Left ventricle myocardium inferior (tissue), 1 donor: ENCODE measurements around the gene PAQR6. TPM values are rescaled to one million over a fixed set of nuclear protein-coding genes. Genes with fewer than 3 reads are reported as not detected.

Experiments used
- DNase-seq: peaks from one replicate; pipeline ENCODE4 v3.0.0-alpha.2; 2020
- H3K27ac ChIP-seq: fragments of 200-600 bp; replicated peaks from 2 replicates; pipeline ENCODE4 v1.8.0; 2021
- H3K27me3 ChIP-seq: fragments of 200-600 bp; 2 replicates; pipeline ENCODE4 v1.8.0; 2021; ENCODE audit warnings: low read depth
- H3K36me3 ChIP-seq: fragments of 200-600 bp; 2 replicates; pipeline ENCODE4 v1.8.0; 2021
- H3K4me1 ChIP-seq: fragments of 200-600 bp; 2 replicates; pipeline ENCODE4 v1.8.0; 2021
- H3K4me3 ChIP-seq: fragments of 200-600 bp; 2 replicates; pipeline ENCODE4 v1.8.0; 2021; ENCODE audit warnings: mild to moderate bottlenecking, moderate library complexity
- H3K9me3 ChIP-seq: fragments of 200-600 bp; replicated peaks from 2 replicates; pipeline ENCODE4 v1.8.0; 2021
- intact Hi-C: fragments of 100-400 bp; cut with micrococcal nuclease; formaldehyde crosslinking; loops from one replicate; pipeline ENCODE4 v1.11.0; 2022
- total RNA-seq: library from RNA; stranded (reverse); fragmentation: NEBNext Ultra II Directional; extraction: Animal tissue kit (Norgen Biotek cat#: 25700); gene quantifications from one replicate; pipeline ENCODE4 v1.2.1, GENCODE V29; 2021
- TF ChIP-seq, protein P1 (sequence below): fragments of 200-600 bp; IDR thresholded peaks from 2 replicates; pipeline ENCODE4 v1.8.0; 2021; ENCODE audit warnings: antibody characterized with exemption, mild to moderate bottlenecking, borderline replicate concordance
- donor health status: DM: no; HTN: yes; CAD: no; lungs with severe emphysema.

Gene PAQR6
- total RNA-seq, 1 donor from 2014 or later, result 0.47 TPM

DNA sequence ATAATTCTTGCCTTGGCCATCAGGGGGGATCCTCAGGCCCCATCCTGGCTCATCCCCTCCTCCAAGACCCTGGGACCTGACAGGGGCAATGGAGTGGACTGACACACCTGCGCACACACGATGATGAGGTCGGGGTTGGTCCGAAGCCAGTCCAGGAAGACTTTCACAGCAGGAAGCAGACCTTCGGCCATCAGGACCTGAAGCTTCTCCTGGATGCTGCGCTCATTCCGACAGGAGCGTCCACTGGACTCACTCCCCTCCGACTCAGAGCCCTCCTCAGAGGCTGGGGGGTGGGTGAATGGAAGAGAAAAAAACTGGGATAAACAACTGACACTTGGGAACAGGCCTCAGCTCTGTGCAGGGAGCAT is 15.4 kb upstream of the PAQR6 start:
- no peaks in the 10 kb centered on the region for H3K9me3 ChIP-seq
- no peak overlapping the region for H3K27ac ChIP-seq
- intact Hi-C loops, result no loop called here
- H3K4me3 ChIP-seq, result no peak overlapping the region
- peaks cover 97% of the 10 kb centered on the region for H3K36me3 ChIP-seq
- H3K27me3 ChIP-seq, result no peaks in the 10 kb centered on the region
- DNase-seq, result no peak
- H3K4me1 ChIP-seq, result no peaks in the 10 kb centered on the region
- TF ChIP-seq, protein P1, sequence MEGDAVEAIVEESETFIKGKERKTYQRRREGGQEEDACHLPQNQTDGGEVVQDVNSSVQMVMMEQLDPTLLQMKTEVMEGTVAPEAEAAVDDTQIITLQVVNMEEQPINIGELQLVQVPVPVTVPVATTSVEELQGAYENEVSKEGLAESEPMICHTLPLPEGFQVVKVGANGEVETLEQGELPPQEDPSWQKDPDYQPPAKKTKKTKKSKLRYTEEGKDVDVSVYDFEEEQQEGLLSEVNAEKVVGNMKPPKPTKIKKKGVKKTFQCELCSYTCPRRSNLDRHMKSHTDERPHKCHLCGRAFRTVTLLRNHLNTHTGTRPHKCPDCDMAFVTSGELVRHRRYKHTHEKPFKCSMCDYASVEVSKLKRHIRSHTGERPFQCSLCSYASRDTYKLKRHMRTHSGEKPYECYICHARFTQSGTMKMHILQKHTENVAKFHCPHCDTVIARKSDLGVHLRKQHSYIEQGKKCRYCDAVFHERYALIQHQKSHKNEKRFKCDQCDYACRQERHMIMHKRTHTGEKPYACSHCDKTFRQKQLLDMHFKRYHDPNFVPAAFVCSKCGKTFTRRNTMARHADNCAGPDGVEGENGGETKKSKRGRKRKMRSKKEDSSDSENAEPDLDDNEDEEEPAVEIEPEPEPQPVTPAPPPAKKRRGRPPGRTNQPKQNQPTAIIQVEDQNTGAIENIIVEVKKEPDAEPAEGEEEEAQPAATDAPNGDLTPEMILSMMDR, result no peak

DNA sequence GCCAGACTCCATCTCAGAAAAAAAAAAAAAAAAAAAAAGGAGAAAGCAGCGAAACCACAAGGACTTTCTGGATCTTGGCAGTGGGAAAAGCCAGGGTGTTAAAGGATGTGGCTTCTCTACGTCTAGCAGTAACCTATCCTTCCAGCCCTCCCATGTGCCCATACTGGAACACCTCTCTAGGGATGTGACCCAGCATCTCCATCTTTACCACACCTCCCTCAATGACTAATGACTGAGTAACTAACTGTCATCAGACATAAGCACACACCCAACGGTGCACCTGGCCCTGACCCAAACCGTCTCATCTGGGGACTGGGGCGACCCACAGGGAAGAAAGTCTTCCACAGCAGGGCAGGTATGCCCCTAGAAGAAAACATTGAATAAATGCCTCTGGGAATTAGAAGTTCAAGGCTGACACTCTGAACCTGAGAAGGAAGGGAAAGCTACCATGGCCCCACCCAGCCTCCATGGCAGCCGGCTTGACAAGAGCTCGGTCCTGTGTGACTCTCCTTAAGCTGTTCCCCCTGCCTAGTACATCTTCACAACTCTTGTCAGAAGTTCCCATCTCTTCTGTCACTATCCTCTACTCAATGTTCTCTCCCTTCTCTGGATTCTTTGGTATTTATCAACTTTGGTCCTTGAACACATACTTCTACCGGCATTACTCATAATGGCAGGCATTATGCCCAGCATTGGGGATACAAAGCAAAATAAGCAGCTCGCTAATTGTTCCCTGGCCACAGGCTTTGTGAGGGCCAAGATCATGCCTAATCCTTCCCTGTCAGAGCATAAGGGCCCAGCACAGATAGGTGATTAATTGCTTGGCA is 14.8 kb upstream of the PAQR6 start:
- H3K9me3 ChIP-seq, result no peaks in the 10 kb centered on the region
- peaks cover 97% of the 10 kb centered on the region for H3K36me3 ChIP-seq
- TF ChIP-seq, protein P1, result no peak
- H3K27me3 ChIP-seq, result no peaks in the 10 kb centered on the region
- no peak overlapping the region for H3K27ac ChIP-seq
- no peak for DNase-seq
- H3K4me1 ChIP-seq, result no peaks in the 10 kb centered on the region
- no peak overlapping the region for H3K4me3 ChIP-seq
- intact Hi-C loops, result no loop called here

DNA sequence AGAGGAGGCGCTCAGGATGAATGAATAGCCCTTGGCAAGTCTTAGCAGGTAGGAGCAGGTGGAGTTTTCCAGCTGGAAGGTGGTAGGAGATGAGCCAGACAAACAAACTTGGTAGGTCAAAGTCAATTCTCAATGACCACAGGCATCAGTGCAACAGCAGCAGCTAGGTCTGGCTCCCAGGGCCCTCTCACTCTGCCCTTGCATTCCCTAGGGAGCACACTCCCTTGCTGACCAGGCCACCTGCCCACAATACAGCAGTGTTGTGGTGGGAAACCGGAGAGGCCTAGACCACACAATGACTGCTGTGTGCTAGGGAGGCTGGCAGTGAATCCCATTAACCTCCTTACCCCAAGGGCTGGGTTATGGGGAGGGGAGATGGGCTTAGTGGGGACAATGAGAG is 13.0 kb upstream of the PAQR6 start:
- no peak overlapping the region for H3K4me3 ChIP-seq
- no peaks in the 10 kb centered on the region for H3K27me3 ChIP-seq
- no peaks in the 10 kb centered on the region for H3K9me3 ChIP-seq
- no peak for DNase-seq
- intact Hi-C loops, result no loop called here
- peaks cover 97% of the 10 kb centered on the region for H3K36me3 ChIP-seq
- H3K27ac ChIP-seq, result no peak overlapping the region
- TF ChIP-seq, protein P1, result no peak
- H3K4me1 ChIP-seq, result no peaks in the 10 kb centered on the region

DNA sequence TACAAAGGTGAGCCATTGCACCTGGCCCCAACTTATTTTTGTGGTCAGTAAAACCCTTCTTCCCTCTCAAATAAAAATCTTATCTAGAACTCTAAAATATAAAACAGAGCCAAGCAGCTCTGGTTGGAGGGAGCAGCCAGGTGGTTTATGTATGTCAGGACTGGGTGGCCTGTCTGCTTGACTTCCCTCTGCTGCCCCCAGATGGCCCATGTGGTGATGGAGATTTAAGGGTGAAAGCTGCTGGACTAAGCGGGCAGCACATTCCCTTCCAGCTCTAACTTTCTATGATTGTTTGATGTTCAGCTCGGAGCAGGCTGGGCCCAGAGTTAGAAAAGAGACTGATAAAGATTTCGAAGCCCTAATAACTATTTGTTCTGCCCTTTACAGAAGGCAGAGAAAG is 11.9 kb upstream of the PAQR6 start:
- H3K4me1 ChIP-seq, result no peaks in the 10 kb centered on the region
- intact Hi-C loops, result no loop called here
- peaks cover 97% of the 10 kb centered on the region for H3K36me3 ChIP-seq
- TF ChIP-seq, protein P1, result no peak
- H3K27ac ChIP-seq, result no peak overlapping the region
- DNase-seq, result no peak
- H3K9me3 ChIP-seq, result no peaks in the 10 kb centered on the region
- H3K4me3 ChIP-seq, result no peak overlapping the region
- no peaks in the 10 kb centered on the region for H3K27me3 ChIP-seq

DNA sequence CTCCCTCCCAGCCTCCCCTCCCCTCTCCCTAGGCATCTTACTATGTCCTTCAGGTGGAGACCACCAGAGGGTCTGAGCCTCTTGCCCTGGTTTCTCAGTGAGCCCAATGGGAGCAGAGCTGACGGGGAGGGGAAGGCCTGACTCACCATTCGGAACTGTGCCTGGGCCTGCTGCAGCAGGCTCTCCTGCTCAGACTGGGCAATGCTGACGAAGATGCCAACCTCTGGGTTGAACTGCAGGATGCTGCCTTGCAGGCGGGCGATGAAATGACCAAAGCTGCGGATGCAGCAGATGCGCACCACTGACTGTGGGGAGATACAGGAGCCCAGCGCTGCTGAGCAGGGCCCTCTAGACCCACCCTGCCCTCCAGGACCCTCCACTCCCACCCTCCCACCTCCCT is 11.0 kb upstream of the PAQR6 start:
- Histone ChIP-seq H3K4me1 (no peaks in the 10 kb centered on the region), H3K27ac (no peak overlapping the region), H3K27me3 (no peaks in the 10 kb centered on the region), H3K4me3 (no peak overlapping the region), H3K9me3 (no peaks in the 10 kb centered on the region), H3K36me3 (peaks cover 99% of the 10 kb centered on the region)
- DNase-seq, result no peak
- intact Hi-C loops, result no loop called here
- TF ChIP-seq, protein P1, result no peak
